ENCODE results near the gene GRIA1.

DNA sequence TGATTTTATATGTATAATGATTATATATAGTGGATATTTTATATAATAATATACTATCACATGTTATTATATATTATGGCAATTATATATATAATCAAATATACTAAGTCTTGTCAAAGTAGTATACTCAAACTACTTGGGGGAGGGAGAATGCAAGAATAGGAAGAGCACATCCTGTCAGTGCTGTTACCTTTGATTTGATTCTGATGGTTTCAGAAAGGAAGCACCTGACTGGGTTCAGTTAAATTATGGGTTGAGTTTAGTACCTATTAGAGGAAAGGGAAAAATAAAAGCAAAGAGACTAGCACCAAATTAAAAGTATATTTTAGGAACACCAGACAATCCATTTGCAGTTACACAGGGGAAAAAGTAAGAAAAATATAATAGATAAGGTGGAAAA, 107.6 kb downstream of the GRIA1 start:
- TF ChIP-seq EP300 (IDR thresholded peaks at IDR 0.05; ENCODE audit: borderline replicate concordance) (no peak), FOXM1 (IDR thresholded peaks at IDR 0.05; ENCODE audit: borderline replicate concordance, low read depth) (no peak), TEAD4 (IDR thresholded peaks at IDR 0.05) (no peak), TCF12 (IDR thresholded peaks at IDR 0.05; ENCODE audit: low read depth) (no peak), YY1 (IDR thresholded peaks at IDR 0.05; ENCODE audit: low read depth) (no peak), CREB1 (IDR thresholded peaks at IDR 0.05; ENCODE audit: low read depth) (no peak)
- TF ChIP-seq, protein P1, sequence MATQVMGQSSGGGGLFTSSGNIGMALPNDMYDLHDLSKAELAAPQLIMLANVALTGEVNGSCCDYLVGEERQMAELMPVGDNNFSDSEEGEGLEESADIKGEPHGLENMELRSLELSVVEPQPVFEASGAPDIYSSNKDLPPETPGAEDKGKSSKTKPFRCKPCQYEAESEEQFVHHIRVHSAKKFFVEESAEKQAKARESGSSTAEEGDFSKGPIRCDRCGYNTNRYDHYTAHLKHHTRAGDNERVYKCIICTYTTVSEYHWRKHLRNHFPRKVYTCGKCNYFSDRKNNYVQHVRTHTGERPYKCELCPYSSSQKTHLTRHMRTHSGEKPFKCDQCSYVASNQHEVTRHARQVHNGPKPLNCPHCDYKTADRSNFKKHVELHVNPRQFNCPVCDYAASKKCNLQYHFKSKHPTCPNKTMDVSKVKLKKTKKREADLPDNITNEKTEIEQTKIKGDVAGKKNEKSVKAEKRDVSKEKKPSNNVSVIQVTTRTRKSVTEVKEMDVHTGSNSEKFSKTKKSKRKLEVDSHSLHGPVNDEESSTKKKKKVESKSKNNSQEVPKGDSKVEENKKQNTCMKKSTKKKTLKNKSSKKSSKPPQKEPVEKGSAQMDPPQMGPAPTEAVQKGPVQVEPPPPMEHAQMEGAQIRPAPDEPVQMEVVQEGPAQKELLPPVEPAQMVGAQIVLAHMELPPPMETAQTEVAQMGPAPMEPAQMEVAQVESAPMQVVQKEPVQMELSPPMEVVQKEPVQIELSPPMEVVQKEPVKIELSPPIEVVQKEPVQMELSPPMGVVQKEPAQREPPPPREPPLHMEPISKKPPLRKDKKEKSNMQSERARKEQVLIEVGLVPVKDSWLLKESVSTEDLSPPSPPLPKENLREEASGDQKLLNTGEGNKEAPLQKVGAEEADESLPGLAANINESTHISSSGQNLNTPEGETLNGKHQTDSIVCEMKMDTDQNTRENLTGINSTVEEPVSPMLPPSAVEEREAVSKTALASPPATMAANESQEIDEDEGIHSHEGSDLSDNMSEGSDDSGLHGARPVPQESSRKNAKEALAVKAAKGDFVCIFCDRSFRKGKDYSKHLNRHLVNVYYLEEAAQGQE (IDR thresholded peaks at IDR 0.05; ENCODE audit: low read depth) = no peak
